NCI-H526 (cell line): Measurements from ENCODE around the gene CCNB1.
"Not testable (repeated sequence)": the region's sequence is repeated elsewhere in the genome, so short reads cannot be mapped to it uniquely, and the experiment has no call there.

ENCODE experiments used
- DNase-seq, 2 experiments: peaks; one replicate each; lab custom pipeline; 2025; lab: John Stamatoyannopoulos, UW

The CCNB1 gene

DNA sequence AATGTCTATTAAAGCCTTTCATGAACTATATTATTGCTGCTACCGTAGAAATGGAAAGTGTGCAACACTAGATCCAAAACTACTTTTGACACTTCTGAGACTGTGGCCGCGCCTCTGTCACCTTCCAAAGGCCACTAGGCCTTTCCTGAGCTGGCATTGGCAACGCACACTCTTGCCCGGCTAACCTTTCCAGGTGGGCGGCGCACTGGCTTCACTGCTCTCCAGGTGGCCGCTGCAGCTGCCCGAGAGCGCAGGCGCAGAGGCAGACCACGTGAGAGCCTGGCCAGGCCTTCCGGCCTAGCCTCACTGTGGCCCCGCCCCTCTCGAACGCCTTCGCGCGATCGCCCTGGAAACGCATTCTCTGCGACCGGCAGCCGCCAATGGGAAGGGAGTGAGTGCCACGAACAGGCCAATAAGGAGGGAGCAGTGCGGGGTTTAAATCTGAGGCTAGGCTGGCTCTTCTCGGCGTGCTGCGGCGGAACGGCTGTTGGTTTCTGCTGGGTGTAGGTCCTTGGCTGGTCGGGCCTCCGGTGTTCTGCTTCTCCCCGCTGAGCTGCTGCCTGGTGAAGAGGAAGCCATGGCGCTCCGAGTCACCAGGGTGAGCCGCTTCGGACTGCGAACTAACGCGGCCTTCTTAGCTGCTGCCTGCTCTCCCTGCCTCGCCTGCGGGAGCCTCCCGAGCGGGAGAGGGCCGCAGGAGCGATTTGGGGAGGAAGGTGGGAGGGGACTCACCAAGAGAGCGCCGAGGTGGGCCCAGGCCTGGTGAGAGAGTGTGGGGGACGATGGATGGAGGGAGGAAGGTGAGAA lies at the start of gene CCNB1:
CCNB1 (plus strand) TSS at position 465 of the 807 bp plus-strand sequence; CDS start at position 578, 113 bp downstream.
- peak; percentile 93 to 98 for DNase-seq

DNA sequence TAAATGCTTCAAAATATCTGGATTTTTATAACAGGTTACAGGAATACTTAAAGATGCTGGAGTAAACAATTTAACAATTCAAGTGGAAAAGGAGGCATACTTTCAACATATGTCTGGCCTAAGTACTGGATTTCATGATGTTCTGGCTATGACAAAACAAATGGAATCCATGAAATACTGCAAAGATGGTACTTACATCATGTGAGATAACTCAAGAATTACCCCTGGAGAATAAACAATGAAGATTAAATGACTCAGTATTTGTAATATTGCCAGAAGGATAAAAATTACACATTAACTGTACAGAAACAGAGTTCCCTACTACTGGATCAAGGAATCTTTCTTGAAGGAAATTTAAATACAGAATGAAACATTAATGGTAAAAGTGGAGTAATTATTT lies 37.5 kb upstream of the CCNB1 start:
- no peak for DNase-seq

DNA sequence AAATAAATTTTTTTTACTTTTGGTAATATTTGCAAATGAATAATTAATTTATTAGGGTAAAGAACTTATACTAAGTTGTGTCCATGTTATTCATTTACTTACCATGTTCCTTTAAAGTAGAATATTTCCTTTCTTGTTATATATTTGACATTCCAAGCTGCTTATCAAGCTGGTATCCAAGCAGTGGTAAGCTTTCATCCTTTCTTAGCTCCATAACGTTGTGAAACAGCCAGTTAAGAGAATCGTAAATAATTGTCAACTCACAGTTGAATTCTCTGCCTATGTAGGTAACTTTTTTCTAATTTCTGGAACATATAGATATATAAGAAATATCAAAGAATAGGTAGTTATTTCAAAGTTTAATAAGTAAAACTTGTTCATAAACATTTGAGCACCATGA lies 36.7 kb upstream of the CCNB1 start:
- no peak for DNase-seq

DNA sequence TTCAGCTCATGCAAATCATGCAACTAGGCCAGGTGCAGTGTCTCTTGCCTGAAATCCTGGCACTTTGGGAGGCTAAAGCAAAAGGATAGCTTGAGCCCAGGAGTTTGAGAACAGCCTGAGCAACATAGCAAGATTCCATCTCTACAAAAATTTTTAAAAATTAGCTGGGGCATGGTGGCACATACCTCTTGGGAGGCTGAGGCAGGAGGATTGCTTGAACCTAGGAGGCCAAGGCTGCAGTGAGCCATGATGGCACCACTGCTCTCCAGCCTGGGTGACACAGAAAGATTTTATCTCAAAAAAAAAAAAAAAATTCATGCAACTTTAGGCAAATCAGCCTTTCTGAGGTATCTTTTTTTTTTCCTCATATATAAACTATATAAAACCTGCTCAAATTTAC lies 35.6 kb upstream of the CCNB1 start:
- DNase-seq: peak; percentile 51 to 69

DNA sequence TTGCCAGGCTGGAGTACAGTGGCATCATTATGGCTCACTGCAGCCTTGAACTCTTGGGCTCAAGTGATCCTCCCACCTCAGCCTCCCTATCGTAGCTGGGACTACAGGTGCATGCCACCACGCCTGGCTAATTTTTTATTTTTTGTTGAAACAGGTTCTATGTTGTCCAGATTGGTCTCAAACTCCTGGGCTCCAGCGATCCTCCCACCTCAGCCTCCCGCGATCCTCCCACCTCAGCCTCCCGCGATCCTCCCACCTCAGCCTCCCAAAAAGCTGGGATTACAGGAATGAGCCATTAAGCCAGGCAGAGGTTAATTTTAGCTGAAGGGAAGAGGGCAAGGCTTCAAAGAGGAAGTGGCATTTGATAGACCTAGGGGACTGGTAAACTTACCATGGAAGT lies 32.8 kb upstream of the CCNB1 start:
- DNase-seq: no peak

DNA sequence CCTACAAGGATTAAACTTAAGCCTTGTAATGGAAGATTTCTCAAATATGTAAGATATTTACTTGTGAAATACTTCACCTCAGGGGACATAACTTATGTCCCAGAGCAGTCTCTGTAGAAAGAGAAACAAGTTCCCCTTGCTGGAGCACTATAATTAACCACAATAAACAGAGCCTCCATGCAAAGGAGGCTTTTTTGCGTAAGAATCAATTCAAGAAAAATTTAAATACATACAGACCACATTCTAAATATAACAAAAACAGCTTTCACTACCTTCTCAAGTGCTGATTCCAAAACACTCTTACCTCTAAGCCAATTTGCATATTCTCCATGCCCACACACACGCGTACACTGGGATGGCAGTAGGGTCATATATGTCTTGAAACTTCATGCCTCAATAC lies 30.7 kb upstream of the CCNB1 start:
- DNase-seq: peak; percentile 66 to 68

DNA sequence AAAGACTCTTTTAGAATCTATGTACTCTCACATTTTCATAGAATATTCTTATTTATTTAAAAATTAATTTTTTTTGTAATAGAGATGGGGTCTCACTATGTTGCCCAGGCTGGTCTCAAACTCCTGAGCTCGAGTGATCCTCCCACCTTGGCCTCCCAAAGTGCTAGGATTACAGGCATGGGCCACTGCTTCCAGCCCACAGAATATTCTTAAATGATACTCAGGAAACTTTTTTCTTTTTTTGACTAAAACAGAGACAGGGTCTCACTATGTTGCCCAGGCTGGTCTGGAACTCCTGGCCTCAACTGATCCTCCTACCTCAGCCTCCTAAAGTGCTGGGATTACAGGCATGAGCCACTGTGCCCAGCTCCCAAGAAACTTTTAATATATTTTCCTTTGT lies 29.7 kb upstream of the CCNB1 start:
- not testable (repeated sequence) for DNase-seq

DNA sequence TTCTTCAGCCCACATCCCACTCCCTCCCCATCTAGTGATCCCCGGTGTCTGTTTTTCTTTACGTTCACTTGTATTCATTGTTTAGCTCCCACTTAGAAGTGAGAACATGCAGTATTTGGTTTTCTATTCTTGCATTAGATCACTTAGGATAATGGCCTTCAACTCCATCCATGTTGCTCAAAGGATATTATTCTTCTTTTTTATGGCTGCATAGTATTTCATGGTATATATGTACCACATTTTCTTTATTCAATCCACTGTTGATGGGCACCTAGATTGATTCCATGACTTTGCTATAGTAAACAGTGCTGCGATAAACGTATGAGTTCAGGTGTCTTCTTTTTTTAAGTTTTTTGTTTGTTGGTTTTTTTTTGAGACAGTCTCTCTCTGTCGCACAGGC lies 29.1 kb upstream of the CCNB1 start:
- no peak for DNase-seq

DNA sequence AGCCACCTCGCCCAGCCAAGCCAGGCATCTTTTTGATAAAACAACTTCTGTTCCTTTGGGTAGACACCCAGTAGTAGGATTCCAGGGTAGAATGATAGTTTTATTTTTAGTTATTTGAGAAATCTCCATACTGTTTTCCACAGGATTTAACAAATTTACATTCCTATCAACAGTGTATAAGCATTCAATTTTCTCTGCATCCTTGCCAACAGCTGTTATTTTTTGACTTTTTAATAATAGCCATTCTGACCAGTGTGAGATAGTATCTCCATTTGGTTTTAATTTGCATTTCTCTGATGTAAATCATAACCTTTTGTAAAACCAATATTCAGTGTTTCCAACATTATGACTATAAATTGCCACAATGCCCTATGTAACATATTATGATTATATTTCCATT lies 28.2 kb upstream of the CCNB1 start:
- no peak for DNase-seq

DNA sequence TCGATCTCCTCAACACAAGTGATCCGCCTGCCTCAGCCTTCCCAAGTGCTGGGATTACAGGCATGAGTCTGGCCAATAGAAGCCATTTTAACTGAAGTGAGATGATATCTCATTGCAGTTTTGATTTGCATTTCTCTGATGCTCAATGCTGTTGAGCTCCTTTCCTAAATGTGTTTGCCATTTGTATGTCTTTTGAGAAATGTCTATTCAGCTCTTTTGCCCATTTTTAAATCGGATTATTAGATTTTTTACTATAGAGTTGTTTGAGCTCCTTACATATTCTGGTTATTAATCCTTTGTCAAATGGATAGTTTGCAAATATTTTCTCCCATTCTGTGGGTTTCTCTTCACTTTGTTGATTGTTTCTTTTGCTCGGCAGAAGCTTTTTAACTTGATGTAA lies 26.7 kb upstream of the CCNB1 start:
- DNase-seq: not testable (repeated sequence)

DNA sequence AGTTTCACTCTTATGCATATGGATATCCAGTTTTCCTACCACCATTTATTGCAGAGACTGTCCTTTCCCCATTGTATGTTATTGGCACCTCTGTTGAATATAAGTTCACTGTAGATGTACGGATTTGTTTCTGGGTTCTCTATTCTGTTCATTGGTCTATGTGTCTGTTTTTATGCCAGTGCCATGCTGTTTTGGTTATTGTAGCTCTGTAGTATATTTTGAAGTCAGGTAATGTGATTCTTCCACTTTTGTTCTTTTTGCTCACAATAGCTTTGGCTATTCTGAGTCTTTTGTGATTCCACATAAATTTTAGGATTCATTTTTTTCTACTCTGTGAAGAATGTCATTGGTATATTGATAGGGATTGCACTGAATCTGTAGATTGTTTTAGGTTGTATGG lies 26.1 kb upstream of the CCNB1 start:
- no peak for DNase-seq

DNA sequence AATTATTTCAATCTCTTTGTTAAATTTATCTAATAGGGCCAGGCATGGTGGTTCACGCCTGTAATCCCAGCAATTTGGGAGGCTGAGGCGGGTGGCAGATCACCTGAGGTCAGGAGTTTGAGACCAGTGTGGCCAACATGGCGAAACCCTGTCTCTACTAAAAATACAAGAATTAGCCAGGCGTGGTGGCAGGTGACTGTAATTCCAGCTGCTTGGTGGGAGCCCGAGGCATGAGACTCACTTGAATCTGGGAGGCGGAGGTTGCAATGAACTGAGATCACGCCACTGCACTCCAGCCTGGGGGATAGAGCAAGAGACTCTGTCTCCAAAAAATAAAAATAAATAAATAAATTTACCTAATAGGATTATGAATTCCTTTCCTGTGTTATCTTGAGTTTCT lies 18.4 kb upstream of the CCNB1 start:
- DNase-seq: not testable (repeated sequence)

DNA sequence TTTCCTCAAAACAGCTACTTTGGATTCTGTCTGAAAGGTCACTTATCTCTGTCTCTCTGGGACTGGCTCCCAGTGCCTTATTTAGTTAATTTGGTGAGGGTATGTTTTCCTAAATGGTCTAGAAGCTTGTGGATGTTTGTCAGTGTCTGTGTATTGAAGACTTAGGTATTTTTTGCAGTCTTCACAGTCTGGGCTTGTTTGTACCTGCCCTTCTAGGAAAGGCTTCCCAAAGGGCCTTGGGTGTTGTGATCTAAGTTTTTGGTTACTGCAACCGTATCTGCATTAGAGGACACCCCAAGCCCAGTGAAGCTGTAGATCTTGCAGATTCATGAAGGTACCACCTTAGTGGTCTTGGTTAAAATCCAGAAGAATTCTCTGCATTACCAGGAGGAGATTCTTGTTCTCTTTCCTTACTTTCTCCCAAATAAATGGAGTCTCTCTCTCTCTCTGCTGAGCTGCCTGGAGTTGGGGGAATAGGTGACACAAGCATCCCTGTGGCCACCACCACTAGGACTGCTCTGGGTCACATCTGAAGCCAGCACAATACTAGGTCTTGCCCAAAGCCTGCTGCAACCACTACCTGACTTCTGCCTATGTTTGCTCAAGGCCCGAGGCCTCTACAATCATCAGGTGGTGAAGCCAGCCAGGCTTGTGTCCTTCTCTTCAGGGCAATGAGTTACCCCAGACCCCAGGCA lies 17.8 kb upstream of the CCNB1 start:
- no peak for DNase-seq

DNA sequence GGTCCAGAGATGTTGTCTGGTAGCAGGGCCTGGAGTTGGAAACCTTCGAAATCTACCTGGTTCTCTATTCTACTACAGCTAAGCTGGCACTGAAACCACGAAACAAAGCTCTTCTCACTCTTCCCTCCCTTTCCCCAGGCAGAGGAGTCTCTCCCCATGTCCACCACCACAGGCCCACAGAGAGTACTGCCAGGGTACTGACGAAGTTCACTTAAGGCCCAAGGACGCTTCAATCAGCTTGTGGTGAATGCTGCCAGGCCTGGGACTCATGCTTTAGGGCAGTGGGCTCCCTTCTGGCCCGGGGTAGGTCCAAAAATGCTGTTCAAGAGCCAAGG lies 17.3 kb upstream of the CCNB1 start:
- DNase-seq: no peak

DNA sequence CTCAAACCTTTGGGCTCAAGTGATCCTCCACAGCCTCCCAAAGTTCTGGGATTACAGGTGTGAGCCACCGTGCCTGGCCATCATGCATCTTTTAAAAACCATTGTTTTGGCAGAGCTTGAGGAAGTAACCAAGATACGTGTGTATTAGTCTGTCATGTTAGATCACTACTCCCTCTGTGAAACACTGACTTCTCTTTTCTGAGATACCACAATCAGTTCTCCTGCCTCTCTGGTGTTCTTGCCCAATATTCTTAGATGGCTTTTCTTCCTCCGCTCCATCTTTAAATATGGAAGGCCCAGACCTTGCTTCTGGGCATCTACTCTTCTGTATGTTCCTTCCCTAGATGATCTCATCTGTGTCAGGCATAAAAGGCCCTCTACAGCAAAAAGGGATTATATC lies 14.2 kb upstream of the CCNB1 start:
- DNase-seq: no peak

DNA sequence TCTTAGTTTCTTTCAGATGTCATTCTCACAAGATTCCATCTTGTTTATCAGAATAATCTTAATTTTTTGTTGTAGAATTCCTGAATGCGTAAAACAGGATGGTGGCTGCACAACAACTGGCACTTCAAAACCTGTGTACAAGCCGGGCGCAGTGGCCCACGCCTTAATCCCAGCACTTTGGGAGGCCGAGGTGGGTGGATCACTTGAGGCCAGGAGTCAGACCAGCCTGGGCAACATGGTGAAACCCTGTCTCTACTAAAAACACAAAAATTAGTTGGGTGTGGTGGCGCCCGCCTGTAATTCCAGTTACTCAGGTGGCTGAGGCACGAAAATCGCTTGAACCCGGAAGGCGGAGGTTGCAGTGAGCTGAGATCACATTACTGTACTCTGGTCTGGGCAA lies 10.5 kb upstream of the CCNB1 start:
- DNase-seq: no peak

DNA sequence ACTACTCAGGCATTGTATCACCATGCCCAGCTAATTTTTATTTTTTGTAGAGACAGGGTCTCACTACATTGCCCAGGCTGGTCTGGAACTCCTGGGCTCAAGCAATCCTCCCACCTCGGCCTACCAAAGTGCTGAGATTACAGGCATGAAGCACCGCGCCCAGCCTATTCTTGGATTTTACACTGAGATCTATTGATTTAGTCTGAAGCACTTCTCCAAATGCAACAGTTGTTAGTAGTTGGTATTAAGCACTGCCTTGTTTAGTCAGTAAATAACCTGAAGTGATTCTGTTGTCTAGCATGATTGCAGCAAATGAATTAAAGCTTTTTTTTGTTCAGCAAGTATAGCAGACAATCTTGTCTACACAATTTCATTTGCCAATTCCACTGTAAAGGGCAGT lies 8.9 kb upstream of the CCNB1 start:
- DNase-seq: no peak

DNA sequence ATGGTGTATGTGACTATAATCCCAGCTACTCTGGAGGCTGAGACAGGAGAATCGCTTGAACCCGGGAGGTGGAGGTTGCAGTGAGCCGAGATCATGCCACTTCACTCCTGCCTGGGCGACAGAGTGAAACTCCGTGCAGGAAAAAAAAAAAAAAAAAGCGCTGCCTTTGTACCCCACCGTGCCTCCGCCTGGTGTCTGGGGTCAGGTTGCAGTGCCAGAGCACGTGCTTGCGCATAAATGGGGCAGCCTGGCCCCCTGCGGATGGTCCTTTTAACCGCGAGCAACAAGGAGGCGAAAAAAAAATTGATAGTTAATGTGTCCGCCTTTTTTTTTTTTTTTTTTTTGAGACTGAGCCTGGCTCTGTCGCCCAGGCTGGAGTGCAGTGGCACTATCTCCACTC lies 6.3 kb upstream of the CCNB1 start:
- no peak for DNase-seq

DNA sequence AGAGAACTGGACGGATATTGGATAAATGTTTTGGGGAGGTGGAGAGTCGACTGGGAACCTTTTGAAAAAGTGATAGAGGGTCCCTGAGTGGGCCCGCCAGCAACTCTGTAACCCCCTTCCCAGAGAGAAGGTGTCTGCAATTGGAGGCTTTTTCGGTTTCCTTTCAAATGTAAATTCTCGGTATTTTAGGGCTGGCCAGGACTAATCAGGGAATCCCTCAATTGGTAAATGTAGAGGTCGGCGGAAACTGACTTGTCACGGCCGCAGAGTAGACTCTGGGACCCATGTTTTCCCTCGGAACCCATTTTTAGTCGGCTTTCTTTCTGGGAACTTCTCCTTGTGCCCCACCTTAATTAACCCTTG lies 524 bp downstream of the CCNB1 start:
- no peak for DNase-seq

DNA sequence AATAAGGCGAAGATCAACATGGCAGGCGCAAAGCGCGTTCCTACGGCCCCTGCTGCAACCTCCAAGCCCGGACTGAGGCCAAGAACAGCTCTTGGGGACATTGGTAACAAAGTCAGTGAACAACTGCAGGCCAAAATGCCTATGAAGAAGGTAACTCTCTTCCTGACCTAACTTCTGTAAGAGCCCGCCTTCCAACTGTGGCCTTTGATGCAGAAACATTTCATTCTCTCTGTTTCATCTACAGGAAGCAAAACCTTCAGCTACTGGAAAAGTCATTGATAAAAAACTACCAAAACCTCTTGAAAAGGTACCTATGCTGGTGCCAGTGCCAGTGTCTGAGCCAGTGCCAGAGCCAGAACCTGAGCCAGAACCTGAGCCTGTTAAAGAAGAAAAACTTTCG lies 979 bp downstream of the CCNB1 start:
- DNase-seq: no peak

DNA sequence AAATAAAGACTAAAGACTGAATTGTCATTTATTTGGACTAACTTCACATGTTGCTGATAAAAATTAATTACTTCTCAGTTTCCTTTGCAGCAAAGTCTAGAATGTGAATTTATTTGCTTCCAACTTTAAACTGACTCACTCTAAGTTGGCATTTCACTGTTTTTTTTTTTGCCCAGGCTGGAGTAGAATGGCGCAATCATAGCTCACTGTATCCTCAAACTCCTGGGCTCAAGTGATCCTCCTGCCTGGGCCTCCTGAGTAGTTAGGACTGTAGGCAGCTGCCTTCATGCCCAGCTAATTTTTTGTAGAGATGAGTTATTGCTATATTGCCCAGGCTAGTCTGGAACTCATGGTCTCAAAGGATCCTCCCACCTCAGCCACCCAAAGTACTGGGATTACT lies 3.5 kb downstream of the CCNB1 start:
- no peak for DNase-seq

DNA sequence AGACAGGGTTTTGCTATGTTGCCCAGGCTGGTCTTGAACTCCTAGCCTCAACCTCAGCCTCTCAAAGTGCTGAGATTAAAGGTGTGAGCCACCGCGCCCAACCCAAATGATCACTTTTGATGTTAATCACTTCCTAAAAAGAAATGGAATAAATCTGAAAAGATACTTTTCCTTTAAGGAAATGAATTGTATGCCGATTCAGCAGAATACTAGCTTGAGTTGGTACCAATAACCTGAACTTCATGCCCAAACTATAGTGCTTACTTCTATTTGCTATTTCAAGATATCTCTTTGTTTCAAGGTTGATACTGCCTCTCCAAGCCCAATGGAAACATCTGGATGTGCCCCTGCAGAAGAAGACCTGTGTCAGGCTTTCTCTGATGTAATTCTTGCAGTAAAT lies 4.0 kb downstream of the CCNB1 start:
- no peak for DNase-seq

DNA sequence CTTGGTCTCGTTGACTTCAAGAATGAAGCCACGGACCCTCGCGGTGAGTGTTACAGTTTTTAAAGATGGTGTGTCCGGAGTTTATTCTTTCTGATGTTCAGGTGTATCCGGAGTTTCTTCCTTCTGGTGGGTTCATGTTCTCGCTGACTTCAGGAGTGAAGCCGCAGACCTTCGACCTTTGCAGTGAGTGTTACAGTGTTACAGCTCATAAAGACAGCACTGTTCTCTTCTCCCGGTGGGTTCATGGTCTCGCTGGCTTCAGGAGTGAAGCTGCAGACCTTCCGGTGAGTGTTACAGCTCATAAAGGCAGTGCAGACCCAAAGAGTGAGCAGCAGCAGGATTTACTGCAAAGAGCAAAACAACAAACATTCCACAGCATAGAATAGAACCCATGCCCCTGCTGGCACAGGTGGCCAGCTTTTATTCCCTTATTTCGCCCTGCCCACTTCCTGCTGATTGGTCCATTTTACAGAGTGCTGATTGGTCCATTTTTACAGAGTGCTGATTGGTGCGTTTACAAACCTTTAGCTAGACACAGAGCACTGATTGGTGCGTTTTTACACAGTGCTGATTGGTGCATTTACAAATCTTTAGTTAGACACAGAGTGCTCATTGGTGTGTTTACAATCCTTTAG lies 14.8 kb downstream of the CCNB1 start:
- not testable (repeated sequence) for DNase-seq
